ENCODE measurements around the gene ABCG1. TPM values are rescaled to one million over a fixed set of nuclear protein-coding genes. Genes with fewer than 3 reads are reported as not detected.

Gene ABCG1
- total and polyA plus RNA-seq, 2 donors (not counting 3 experiments of a cell fraction or from before 2014, with no cell fraction given) = 6.7 to 19.6 TPM

- ChIA-PET CTCF (interaction anchor here (1.2 to 1.8 kb wide), 2 partner anchors 35 to 109 kb away, joined by 3 to 6 read pairs; no protein-coding TSS in a partner anchor), POLR2A (no interaction called here)
- Histone ChIP-seq H2AFZ (ENCODE audit: low read depth, low read length) (no peak overlapping the region), H3K4me2 (ENCODE audit: insufficient read depth, low read length) (no peak overlapping the region), H4K20me1 (replicated peaks; ENCODE audit: control insufficient read depth, extremely low read depth, insufficient read depth, low read length) (no peaks in the 10 kb centered on the region), H3K36me3 (ENCODE audit: control insufficient read depth in 2 of 2, extremely low read depth in 1 of 2, insufficient read depth in 2 of 2, low read length in 2 of 2) (no peaks in the 10 kb centered on the region), H3K4me3 (replicated peaks in 1 of 3; ENCODE audit: insufficient read depth in 1 of 3, low read depth in 1 of 3, low read length in 3 of 3) (no peak overlapping the region), H3K9me1 (replicated peaks; ENCODE audit: control insufficient read depth, extremely low read depth, insufficient read depth, low read length) (no peaks in the 10 kb centered on the region), H3K9ac (replicated peaks; ENCODE audit: extremely low read depth, insufficient read depth, low read length) (no peak overlapping the region), H3K27ac (ENCODE audit: insufficient read depth, low read depth, low read length) (no peak overlapping the region), H3K4me1 (ENCODE audit: control insufficient read depth, extremely low read depth, insufficient read depth, low read length) (no peaks in the 10 kb centered on the region), H3K79me2 (ENCODE audit: control insufficient read depth, insufficient read depth, low read length) (no peaks in the 10 kb centered on the region), H3K27me3 (ENCODE audit: control insufficient read depth in 2 of 2, insufficient read depth in 2 of 2, low read length in 2 of 2) (no peaks in the 10 kb centered on the region), H3K9me3 (replicated peaks; ENCODE audit: control insufficient read depth, insufficient read depth, low read length) (no peaks in the 10 kb centered on the region)
- BruUV-seq (replicated peaks) = no TSS peak
- intact Hi-C loops (cut with micrococcal nuclease) (no loop called here), dilution Hi-C loops (cut with MboI; ENCODE audit: extremely low pct_ligation_motif_present, low sequenced_read_pairs) (no loop called here)
- no peak for FAIRE-seq
- TF ChIP-seq POLR2A (IDR thresholded peaks at IDR 0.05; ENCODE audit: low read depth, low read length) = no peak
- peak; percentile 38 for TF ChIP-seq MAX (IDR thresholded peaks at IDR 0.05; ENCODE audit: insufficient read depth, insufficient read length)
- no peak for DNase-seq (ENCODE audit: low read depth, low spot score)
These were observed 36.0 kb downstream of the ABCG1 start for GRCh38 chr21:42254651-42255601.

GRCh38 chr21:42255825-42256224 is 36.9 kb downstream of the ABCG1 start:
- intact Hi-C loops (cut with micrococcal nuclease) = no loop called here
- dilution Hi-C loops (cut with MboI; ENCODE audit: extremely low pct_ligation_motif_present, low sequenced_read_pairs) = no loop called here
- Histone ChIP-seq H3K79me2 (ENCODE audit: control insufficient read depth, insufficient read depth, low read length) (no peaks in the 10 kb centered on the region), H3K9me1 (replicated peaks; ENCODE audit: control insufficient read depth, extremely low read depth, insufficient read depth, low read length) (no peaks in the 10 kb centered on the region), H3K9ac (replicated peaks; ENCODE audit: extremely low read depth, insufficient read depth, low read length) (no peak overlapping the region), H3K9me3 (replicated peaks; ENCODE audit: control insufficient read depth, insufficient read depth, low read length) (no peaks in the 10 kb centered on the region), H3K36me3 (ENCODE audit: control insufficient read depth in 2 of 2, extremely low read depth in 1 of 2, insufficient read depth in 2 of 2, low read length in 2 of 2) (no peaks in the 10 kb centered on the region), H2AFZ (ENCODE audit: low read depth, low read length) (no peak overlapping the region), H4K20me1 (replicated peaks; ENCODE audit: control insufficient read depth, extremely low read depth, insufficient read depth, low read length) (no peaks in the 10 kb centered on the region), H3K27me3 (ENCODE audit: control insufficient read depth in 2 of 2, insufficient read depth in 2 of 2, low read length in 2 of 2) (no peaks in the 10 kb centered on the region), H3K27ac (ENCODE audit: insufficient read depth, low read depth, low read length) (no peak overlapping the region), H3K4me1 (ENCODE audit: control insufficient read depth, extremely low read depth, insufficient read depth, low read length) (no peaks in the 10 kb centered on the region), H3K4me2 (ENCODE audit: insufficient read depth, low read length) (no peak overlapping the region), H3K4me3 (replicated peaks in 1 of 3; ENCODE audit: insufficient read depth in 1 of 3, low read depth in 1 of 3, low read length in 3 of 3) (no peak overlapping the region)
- CTCF ChIA-PET = interaction anchor here (1.2 to 1.8 kb wide), 2 partner anchors 36 kb away, joined by 3 to 6 read pairs; no protein-coding TSS in a partner anchor
- DNase-seq (ENCODE audit: low read depth, low spot score) (no peak), FAIRE-seq (no peak)
- POLR2A ChIA-PET = no interaction called here
- no peak for TF ChIP-seq MAX (IDR thresholded peaks at IDR 0.05; ENCODE audit: insufficient read depth, insufficient read length)
- no peak for TF ChIP-seq EZH2 (IDR thresholded peaks at IDR 0.05; ENCODE audit: borderline replicate concordance, low read depth, low read length, severe bottlenecking)
- TF ChIP-seq POLR2AphosphoS5 (IDR thresholded peaks at IDR 0.05; ENCODE audit: insufficient read depth, low read depth, low read length) = no peak
- no peak for TF ChIP-seq JUN (IDR thresholded peaks at IDR 0.05; ENCODE audit: borderline replicate concordance, insufficient read depth, insufficient read length, low read depth)
- TF ChIP-seq FOS (IDR thresholded peaks at IDR 0.05; ENCODE audit: borderline replicate concordance, insufficient read depth, low read length) = no peak
- no peak for TF ChIP-seq POLR2A (IDR thresholded peaks at IDR 0.05; ENCODE audit: low read depth, low read length)
- BruUV-seq (replicated peaks) = no TSS peak

Measured in endothelial cell of umbilical vein (primary cell).